ENCODE results near the gene TUBB2A.

TUBB2A gene

DNA sequence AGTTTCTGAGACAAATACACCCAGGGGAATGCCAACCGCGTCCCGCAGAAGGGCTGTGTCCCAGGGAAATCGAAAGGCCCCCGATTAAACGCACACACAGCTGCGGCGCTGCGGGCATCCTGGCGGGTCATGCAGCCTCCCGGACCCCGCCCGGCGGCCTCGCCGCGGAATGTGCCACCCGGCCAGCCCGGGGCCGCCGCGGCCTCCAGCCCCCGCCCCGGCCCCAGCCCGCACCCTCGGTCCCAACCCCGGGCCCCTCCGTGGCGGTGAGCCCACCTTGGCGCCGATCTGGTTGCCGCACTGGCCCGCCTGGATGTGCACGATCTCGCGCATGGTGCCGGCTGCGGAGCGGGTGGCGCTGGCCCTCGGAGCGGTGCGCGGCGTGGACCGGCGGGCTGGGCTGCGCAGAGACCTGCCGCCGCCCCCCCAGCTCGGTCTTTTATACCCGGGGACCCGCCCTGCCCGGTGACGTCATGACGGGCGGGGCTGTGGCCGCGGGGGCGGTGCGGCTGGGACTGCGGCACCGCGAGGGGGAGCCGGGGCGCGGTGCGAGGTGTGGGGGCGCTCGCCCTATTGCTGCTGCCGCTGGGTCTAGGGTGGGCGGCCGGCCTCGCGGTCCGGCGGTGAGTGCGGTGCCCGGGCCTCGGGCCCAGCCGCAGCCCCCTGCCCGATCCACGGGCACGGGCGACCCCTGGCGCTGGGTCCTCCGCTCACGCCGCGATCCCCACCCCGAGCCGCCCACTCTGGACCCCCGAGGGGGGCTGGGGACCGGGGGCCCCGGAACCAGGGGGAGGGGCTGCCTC, at the start of gene TUBB2A:
Gene TUBB2A, minus strand, starts transcription at position 414 of the 803 bp plus-strand sequence. Its CDS starts 81 bp downstream, at position 333.
- Histone ChIP-seq H3K4me3 (peak within 1 kb of the TSS; percentile 97), H3K27ac (peak within 1 kb of the TSS; percentile 91 to 94)
- TF ChIP-seq, protein P1, sequence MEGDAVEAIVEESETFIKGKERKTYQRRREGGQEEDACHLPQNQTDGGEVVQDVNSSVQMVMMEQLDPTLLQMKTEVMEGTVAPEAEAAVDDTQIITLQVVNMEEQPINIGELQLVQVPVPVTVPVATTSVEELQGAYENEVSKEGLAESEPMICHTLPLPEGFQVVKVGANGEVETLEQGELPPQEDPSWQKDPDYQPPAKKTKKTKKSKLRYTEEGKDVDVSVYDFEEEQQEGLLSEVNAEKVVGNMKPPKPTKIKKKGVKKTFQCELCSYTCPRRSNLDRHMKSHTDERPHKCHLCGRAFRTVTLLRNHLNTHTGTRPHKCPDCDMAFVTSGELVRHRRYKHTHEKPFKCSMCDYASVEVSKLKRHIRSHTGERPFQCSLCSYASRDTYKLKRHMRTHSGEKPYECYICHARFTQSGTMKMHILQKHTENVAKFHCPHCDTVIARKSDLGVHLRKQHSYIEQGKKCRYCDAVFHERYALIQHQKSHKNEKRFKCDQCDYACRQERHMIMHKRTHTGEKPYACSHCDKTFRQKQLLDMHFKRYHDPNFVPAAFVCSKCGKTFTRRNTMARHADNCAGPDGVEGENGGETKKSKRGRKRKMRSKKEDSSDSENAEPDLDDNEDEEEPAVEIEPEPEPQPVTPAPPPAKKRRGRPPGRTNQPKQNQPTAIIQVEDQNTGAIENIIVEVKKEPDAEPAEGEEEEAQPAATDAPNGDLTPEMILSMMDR (IDR thresholded peaks at IDR 0.05): peak; percentile 24
- DNase-seq (ENCODE audit: low spot score): peak; percentile 88

DNA sequence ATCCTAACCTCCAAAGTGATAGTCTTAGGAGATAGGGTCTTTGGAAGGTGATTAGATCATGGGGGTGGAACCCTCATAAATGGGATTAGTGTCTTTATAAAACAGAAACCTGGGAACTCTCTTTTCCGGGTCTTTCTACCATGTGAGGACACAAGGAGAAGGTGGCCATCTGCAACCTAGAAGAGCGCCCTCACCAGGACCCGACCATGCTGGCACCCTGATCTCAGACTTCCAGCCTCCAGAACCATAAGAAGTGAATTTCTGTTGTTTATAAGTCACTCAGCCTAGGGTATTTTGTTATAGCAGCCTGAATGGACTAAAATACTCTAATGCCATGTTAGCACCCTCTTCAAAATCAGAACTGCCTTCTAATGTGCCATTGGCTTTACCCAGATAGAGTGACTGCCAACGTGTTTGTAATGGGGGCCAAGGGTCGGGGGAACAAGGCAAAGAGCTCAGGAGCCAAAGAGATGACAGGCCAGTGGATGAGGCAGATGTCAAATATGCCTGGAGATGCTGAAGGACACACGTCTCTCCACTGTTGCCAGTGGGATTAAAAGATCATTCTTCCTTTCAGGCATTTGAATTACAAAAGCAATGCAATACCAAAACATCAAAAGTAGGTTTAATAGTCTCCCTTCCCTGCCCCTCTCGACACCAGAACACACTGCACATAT, 49.1 kb upstream of the TUBB2A start:
- Histone ChIP-seq H3K27ac (no peak overlapping the region), H3K4me3 (no peak overlapping the region)
- no peak for DNase-seq (ENCODE audit: low spot score)
- TF ChIP-seq, protein P1 (IDR thresholded peaks at IDR 0.05): no peak

DNA sequence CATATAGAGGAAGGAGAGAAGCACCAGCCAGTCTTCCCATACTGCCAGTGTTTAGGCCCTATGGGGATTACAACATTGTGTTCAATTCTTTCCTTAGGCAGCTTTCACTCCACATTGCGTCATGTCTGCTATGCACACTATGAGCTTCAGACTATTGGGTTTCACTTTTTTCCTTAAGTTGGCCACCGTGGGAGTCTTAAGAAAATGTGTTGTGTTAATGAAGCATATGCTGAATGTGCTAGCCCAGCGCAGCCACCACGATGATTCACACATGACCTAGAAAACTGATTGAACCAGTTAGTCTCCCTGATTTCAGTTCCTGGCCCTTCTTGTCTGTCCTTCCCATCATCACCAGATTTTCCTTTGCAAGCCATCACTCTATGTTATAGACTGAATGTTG, 48.6 kb upstream of the TUBB2A start:
- H3K27ac ChIP-seq: no peak overlapping the region
- TF ChIP-seq, protein P1 (IDR thresholded peaks at IDR 0.05): no peak
- DNase-seq (ENCODE audit: low spot score): no peak
- no peak overlapping the region for H3K4me3 ChIP-seq

DNA sequence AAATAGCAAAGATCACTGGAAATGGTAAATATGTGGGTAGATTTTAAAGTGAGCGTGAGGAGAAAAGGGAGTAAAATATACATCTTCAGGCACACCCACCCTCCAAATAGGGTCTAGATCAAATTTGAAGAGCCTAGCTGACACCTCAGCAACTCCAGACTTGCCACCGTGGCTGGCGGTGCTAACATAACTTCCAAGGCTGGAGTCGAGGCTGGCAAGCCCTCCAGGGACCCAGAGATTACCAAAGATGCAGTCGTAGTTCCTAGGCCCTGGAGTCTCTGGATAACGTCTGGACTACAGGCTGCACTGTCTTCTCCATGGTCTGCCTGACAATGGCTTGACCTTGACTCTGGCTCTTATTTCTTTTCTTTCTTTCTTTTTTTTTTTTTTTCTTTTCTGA, 47.6 kb upstream of the TUBB2A start:
- no peak for DNase-seq (ENCODE audit: low spot score)
- TF ChIP-seq, protein P1 (IDR thresholded peaks at IDR 0.05): no peak
- H3K4me3 ChIP-seq: no peak overlapping the region
- no peak overlapping the region for H3K27ac ChIP-seq

DNA sequence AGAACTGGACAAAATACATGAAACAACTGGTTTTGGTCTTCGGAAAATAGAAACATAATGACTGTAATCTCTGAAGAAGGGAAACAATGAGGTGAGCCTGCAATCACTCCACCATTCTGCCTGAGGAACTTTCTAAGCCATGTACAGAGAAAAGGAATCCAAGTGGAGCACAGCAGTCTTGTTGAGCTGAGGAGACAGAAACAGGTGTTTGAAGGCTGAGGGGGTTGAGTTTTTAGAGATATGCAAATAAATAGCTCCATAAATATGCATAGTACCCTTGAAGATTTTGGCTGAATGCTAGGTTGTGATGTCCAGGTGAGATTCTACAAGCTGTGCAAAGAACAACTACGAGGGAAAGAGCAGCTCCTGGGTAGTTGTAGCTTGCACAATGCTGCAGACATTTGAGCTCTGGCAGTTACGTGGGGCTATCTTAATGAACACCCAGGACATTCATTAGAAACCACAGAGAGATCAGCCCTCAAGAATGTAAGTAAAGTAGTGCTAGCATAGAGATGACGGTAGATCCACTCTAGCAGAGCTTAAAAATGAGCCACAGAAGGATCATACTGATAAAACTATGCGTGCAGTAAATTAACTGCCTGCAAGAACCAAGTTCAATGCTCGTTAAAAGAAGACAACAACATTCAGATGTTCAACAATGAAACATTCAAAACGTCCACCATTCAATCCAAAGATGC, 45.8 kb upstream of the TUBB2A start:
- TF ChIP-seq, protein P1 (IDR thresholded peaks at IDR 0.05): no peak
- no peak for DNase-seq (ENCODE audit: low spot score)
- H3K4me3 ChIP-seq: no peak overlapping the region

DNA sequence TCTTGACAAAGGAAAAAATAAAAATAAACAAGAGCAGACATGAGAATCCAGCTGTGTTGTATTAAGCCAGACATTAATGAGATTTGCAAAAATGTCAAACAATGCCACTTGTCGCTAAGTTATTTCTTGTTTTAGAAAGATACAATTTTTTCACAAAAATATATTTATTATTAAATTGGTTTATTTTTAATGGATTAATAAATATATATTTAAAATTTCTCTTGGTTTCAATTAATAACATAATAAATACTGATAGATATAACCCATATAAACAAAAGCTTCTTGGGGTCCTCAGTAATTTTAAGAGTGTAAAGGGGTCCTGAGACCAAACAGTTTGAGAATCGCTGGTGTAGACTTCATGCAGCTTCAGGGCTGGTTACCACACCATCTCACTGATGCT, 44.0 kb upstream of the TUBB2A start:
- Histone ChIP-seq H3K4me3 (no peak overlapping the region), H3K27ac (no peak overlapping the region)
- DNase-seq (ENCODE audit: low spot score): no peak
- TF ChIP-seq, protein P1 (IDR thresholded peaks at IDR 0.05): no peak

More for the DNA sequence above, 45.8 kb upstream of the TUBB2A start:
- no peak overlapping the region for H3K27ac ChIP-seq

Measured in coronary artery (tissue), 2 donors.